Upper lobe of left lung (tissue), 6 donors: ENCODE data around the gene PTPRM. TPM values are rescaled to one million over a fixed set of nuclear protein-coding genes. Genes with fewer than 3 reads are reported as not detected.

ENCODE experiments used
- ATAC-seq, 2 donors: fragments of 200-7000 bp; cut with Tn5 transposase; one replicate each; pipeline ENCODE4 v1.9.1; 2022; ENCODE audit warnings: mild to moderate bottlenecking in 2 of 2, moderate library complexity in 2 of 2; ENCODE audit not compliant: low FRiP score in 2 of 2
- DNase-seq, 2 donors: peaks; one replicate each; pipeline ENCODE4 v3.0.0-alpha.2; 2019 to 2020
- H3K27ac ChIP-seq, 4 donors: fragments of 200-600 bp; sonication (generic); one replicate each; pipeline ENCODE4 v1.5.1; 2016 to 2019
- H3K27me3 ChIP-seq, 4 donors: fragments of 200-600 bp; sonication (generic); one replicate each; pipeline ENCODE4 v1.5.1; 2017 to 2019
- H3K36me3 ChIP-seq, 4 donors: fragments of 200-600 bp; sonication (generic); one replicate each; pipeline ENCODE4 v1.5.1; 2016 to 2019
- H3K4me1 ChIP-seq, 4 donors: fragments of 200-600 bp; sonication (generic); one replicate each; pipeline ENCODE4 v1.5.1; 2018 to 2019
- H3K4me3 ChIP-seq, 4 donors: fragments of 200-600 bp; sonication (generic); one replicate each; pipeline ENCODE4 v1.5.1; 2017 to 2019; ENCODE audit warnings: mild to moderate bottlenecking in 2 of 4, moderate library complexity in 1 of 4
- H3K9me3 ChIP-seq, 4 donors: fragments of 200-600 bp; sonication (generic); one replicate each; pipeline ENCODE4 v1.5.1; 2018 to 2019
- CTCF ChIP-seq, 6 experiments: fragments of 450-650 bp in 4 of 6; fragments of 200-600 bp in 2 of 6; sonication (generic) in 2 of 6; IDR thresholded peaks; one replicate each; pipeline ENCODE4 v1.5.1; 2016 to 2019; ENCODE audit warnings: antibody characterized with exemption in 6 of 6
- EP300 ChIP-seq, 4 donors: sonication (generic); formaldehyde crosslinking; IDR thresholded peaks; one replicate each; pipeline ENCODE4 v1.5.1; 2017; ENCODE audit warnings: antibody characterized with exemption in 4 of 4, control low read depth in 2 of 4
- POLR2A ChIP-seq, 4 donors: fragments of 450-650 bp; IDR thresholded peaks; one replicate each; pipeline ENCODE4 v1.5.1; 2016 to 2017; ENCODE audit warnings: antibody characterized with exemption in 4 of 4, mild to moderate bottlenecking in 2 of 4
- POLR2AphosphoS5 ChIP-seq, 2 donors: sonication (generic); formaldehyde crosslinking; IDR thresholded peaks; one replicate each; pipeline ENCODE4 v1.5.1; 2017; ENCODE audit warnings: antibody characterized with exemption in 2 of 2
- WGBS, 2 donors: methylation state at CpG; one replicate each; pipeline ENCODE4 v1.1.5; 2017 to 2018; 5-methylcytosine and 5-hydroxymethylcytosine counted together
- total RNA-seq, 6 donors: library from RNA; depleted of rRNA in 4 of 6; stranded (reverse); fragments of >200 nt in 4 of 6; gene quantifications; one replicate each; pipeline versions ENCODE4 v1.1.0 to v1.2.1, GENCODE V29; 2016 to 2021
- donor health status: DM: no; HTN: no; CAD: no; lungs with moderate emphysema.
- donor health status: DM: no; HTN: yes; CAD: no; lungs with severe emphysema.

The PTPRM gene
- total RNA-seq, 6 donors from 2014 or later, result 82.0 to 201 (median 154) TPM

- H3K4me1 ChIP-seq, result peaks cover 0 to 12% (median 5%) of the 10 kb centered on the region in 4 donors
- no peak for TF ChIP-seq CTCF (IDR thresholded peaks at IDR 0.05)
- no peak for TF ChIP-seq POLR2AphosphoS5 (IDR thresholded peaks at IDR 0.05)
- no peak for TF ChIP-seq EP300 (IDR thresholded peaks at IDR 0.05)
- TF ChIP-seq POLR2A (IDR thresholded peaks at IDR 0.05), result no peak
- H3K36me3 ChIP-seq, result no peaks in the 10 kb centered on the region
- DNase-seq (no peak), ATAC-seq (no peak)
- WGBS, 2 donors, result 85 to 88% methylated on average over 4 of the region's 4 CpGs
- H3K4me3 ChIP-seq, result no peak overlapping the region
- no peak overlapping the region for H3K27ac ChIP-seq
- no peaks in the 10 kb centered on the region for H3K9me3 ChIP-seq
- H3K27me3 ChIP-seq, result no peaks in the 10 kb centered on the region
These were observed 110.3 kb downstream of the PTPRM start for GRCh38 chr18:7677424-7677823.

GRCh38 chr18:7678389-7678788 is 111.3 kb downstream of the PTPRM start:
- no peak overlapping the region for H3K27ac ChIP-seq
- DNase-seq, result no peak
- no peak for ATAC-seq
- 96 to 97% methylated on average over 8 of the region's 8 CpGs for WGBS, 2 donors
- no peaks in the 10 kb centered on the region for H3K9me3 ChIP-seq
- no peak overlapping the region for H3K4me3 ChIP-seq
- H3K4me1 ChIP-seq, result peaks cover 0 to 12% (median 5%) of the 10 kb centered on the region in 4 donors
- no peaks in the 10 kb centered on the region for H3K36me3 ChIP-seq
- H3K27me3 ChIP-seq, result no peaks in the 10 kb centered on the region
- TF ChIP-seq POLR2A (IDR thresholded peaks at IDR 0.05), result no peak
- TF ChIP-seq CTCF (IDR thresholded peaks at IDR 0.05), result no peak
- TF ChIP-seq POLR2AphosphoS5 (IDR thresholded peaks at IDR 0.05), result no peak
- no peak for TF ChIP-seq EP300 (IDR thresholded peaks at IDR 0.05)

GRCh38 chr18:7678801-7679200 is 111.7 kb downstream of the PTPRM start:
- H3K36me3 ChIP-seq, result no peaks in the 10 kb centered on the region
- DNase-seq, result no peak
- WGBS, 2 donors, result 61 to 74% methylated on average over 4 of the region's 4 CpGs
- peaks cover 0 to 12% (median 5%) of the 10 kb centered on the region in 4 donors for H3K4me1 ChIP-seq
- no peak overlapping the region for H3K4me3 ChIP-seq
- H3K9me3 ChIP-seq, result no peaks in the 10 kb centered on the region
- TF ChIP-seq CTCF (IDR thresholded peaks at IDR 0.05) (no peak), POLR2A (IDR thresholded peaks at IDR 0.05) (no peak), POLR2AphosphoS5 (IDR thresholded peaks at IDR 0.05) (no peak), EP300 (IDR thresholded peaks at IDR 0.05) (no peak)
- ATAC-seq, result no peak
- H3K27ac ChIP-seq, result no peak overlapping the region
- H3K27me3 ChIP-seq, result no peaks in the 10 kb centered on the region

GRCh38 chr18:7681298-7681697 is 114.2 kb downstream of the PTPRM start:
- ATAC-seq (no peak), DNase-seq (no peak)
- peaks cover 0 to 12% (median 3%) of the 10 kb centered on the region in 4 donors for H3K4me1 ChIP-seq
- H3K9me3 ChIP-seq, result no peaks in the 10 kb centered on the region
- H3K27me3 ChIP-seq, result no peaks in the 10 kb centered on the region
- no peaks in the 10 kb centered on the region for H3K36me3 ChIP-seq
- H3K27ac ChIP-seq, result no peak overlapping the region
- WGBS, 2 donors, result 55 to 58% methylated on average over 3 of the region's 3 CpGs
- no peak overlapping the region for H3K4me3 ChIP-seq
- TF ChIP-seq EP300 (IDR thresholded peaks at IDR 0.05), result no peak
- no peak for TF ChIP-seq POLR2A (IDR thresholded peaks at IDR 0.05)
- no peak for TF ChIP-seq CTCF (IDR thresholded peaks at IDR 0.05)
- no peak for TF ChIP-seq POLR2AphosphoS5 (IDR thresholded peaks at IDR 0.05)

GRCh38 chr18:7682321-7682720 is 115.2 kb downstream of the PTPRM start:
- no peaks in the 10 kb centered on the region for H3K36me3 ChIP-seq
- H3K4me1 ChIP-seq, result peaks cover 0 to 12% (median 3%) of the 10 kb centered on the region in 4 donors
- H3K27me3 ChIP-seq, result no peaks in the 10 kb centered on the region
- no peak overlapping the region for H3K4me3 ChIP-seq
- TF ChIP-seq POLR2A (IDR thresholded peaks at IDR 0.05) (no peak), EP300 (IDR thresholded peaks at IDR 0.05) (no peak), POLR2AphosphoS5 (IDR thresholded peaks at IDR 0.05) (no peak), CTCF (IDR thresholded peaks at IDR 0.05) (no peak)
- no peak for DNase-seq
- no peak overlapping the region for H3K27ac ChIP-seq
- no peak for ATAC-seq
- no peaks in the 10 kb centered on the region for H3K9me3 ChIP-seq
